ENCODE measurements around the gene SLC9A9.
A peak's percentile ranks its signal among the peaks of the same experiment; 100 is the strongest.

SLC9A9 gene

GRCh38 chr3:143313893-143314188, 534.4 kb downstream of the SLC9A9 start:
- DNase-seq (ENCODE audit: low read depth), result no peak
- H3K4me3 ChIP-seq (ENCODE audit: low read depth, low read length), result no peak overlapping the region
- no peak for TF ChIP-seq CTCF (IDR thresholded peaks at IDR 0.05; ENCODE audit: control insufficient read depth, extremely low read depth, insufficient read depth)

GRCh38 chr3:143313025-143313892, 535.0 kb downstream of the SLC9A9 start:
- no peak for DNase-seq (ENCODE audit: low read depth)
- H3K4me3 ChIP-seq (ENCODE audit: low read depth, low read length), result no peak overlapping the region
- no peak for TF ChIP-seq CTCF (IDR thresholded peaks at IDR 0.05; ENCODE audit: control insufficient read depth, extremely low read depth, insufficient read depth)

- TF ChIP-seq CTCF (IDR thresholded peaks at IDR 0.05; ENCODE audit: control insufficient read depth, extremely low read depth, insufficient read depth), result no peak
- no peak for DNase-seq (ENCODE audit: low read depth)
- H3K4me3 ChIP-seq (ENCODE audit: low read depth, low read length), result no peak overlapping the region
Observed at GRCh38 chr3:143311096-143311495, 537.2 kb downstream of the SLC9A9 start.

- TF ChIP-seq CTCF (IDR thresholded peaks at IDR 0.05; ENCODE audit: control insufficient read depth, extremely low read depth, insufficient read depth), result no peak
- no peak for DNase-seq (ENCODE audit: low read depth)
- no peak overlapping the region for H3K4me3 ChIP-seq (ENCODE audit: low read depth, low read length)
Observed at GRCh38 chr3:143309705-143310104, 538.6 kb downstream of the SLC9A9 start.

- no peak for TF ChIP-seq CTCF (IDR thresholded peaks at IDR 0.05; ENCODE audit: control insufficient read depth, extremely low read depth, insufficient read depth)
- no peak for DNase-seq (ENCODE audit: low read depth)
- H3K4me3 ChIP-seq (ENCODE audit: low read depth, low read length), result no peak overlapping the region
Observed at GRCh38 chr3:143307613-143308183, 540.6 kb downstream of the SLC9A9 start.

- TF ChIP-seq CTCF (IDR thresholded peaks at IDR 0.05; ENCODE audit: control insufficient read depth, extremely low read depth, insufficient read depth), result no peak
- peak; percentile 71 for DNase-seq (ENCODE audit: low read depth)
- no peak overlapping the region for H3K4me3 ChIP-seq (ENCODE audit: low read depth, low read length)
Observed at GRCh38 chr3:143306407-143306806, 541.9 kb downstream of the SLC9A9 start.
